HUDEP-2 (cell line): Measurements from ENCODE around the gene AEBP2.
"Not testable (repeated sequence)": the region's sequence is repeated elsewhere in the genome, so short reads cannot be mapped to it uniquely, and the experiment has no call there.

ENCODE experiments used
- DNase-seq, 76 experiments: peaks; one replicate each; lab custom pipeline; 2025; ENCODE audit not compliant: unreplicated experiment in 76 of 76; lab: John Stamatoyannopoulos, UW

AEBP2 gene

DNA sequence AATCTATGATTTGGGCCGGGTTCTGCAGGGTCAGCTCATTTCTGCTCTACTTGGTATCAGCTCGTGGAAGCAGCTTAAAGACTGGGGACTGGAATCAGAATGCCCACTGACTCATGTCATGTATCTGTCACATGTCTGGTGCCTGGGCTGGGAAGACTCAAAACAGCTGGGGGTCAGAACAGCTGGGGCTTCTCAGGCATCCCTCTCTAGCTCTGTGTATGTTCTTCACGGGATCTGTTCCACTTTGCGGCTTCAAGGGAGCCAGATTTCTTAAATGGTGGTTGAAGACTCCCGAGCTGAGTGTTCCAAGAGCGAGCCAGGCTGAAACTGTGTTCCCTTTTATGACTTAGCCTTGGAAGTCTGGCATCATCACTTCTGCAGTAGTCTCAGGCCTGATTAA, 11.9 kb downstream of the AEBP2 start:
- no peak for DNase-seq

DNA sequence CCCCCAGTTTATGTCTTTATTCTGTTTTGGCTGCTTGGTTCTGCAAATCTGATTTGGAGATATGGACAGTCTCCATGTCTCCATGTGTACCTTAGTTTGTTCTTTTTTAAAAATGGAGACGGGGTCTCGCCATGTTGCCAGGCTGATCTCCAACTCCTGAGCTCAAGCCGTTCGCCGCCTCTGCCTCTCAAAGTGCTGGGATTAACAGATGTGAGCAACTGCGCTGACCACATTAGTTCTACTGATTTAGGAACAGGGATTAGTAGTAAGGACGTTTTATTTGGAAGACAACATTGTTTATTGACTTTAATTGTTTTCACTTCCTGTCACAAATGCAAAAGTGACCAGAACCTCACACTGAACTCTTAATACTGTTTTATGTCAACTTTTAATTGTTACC, 14.7 kb downstream of the AEBP2 start:
- no peak for DNase-seq

DNA sequence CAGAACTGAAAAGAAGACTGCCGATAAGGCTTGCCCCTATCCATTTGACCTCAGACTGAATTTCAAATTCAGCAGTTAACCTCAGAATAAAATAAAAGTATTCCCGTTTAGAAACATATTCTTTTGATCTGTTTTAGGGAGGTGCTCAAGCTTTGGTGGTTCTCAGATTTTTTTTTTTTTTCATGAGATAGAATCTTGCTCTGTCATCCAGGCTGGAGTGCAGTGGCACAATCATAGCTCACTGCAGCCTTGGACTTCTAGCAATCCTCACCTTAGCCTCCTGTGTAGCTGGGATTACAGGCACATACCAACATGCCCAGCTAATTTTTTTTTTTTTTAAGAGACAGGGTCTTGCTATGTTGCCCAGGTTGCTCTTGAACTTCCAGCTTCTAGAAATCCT, 15.5 kb downstream of the AEBP2 start:
- no peak for DNase-seq

DNA sequence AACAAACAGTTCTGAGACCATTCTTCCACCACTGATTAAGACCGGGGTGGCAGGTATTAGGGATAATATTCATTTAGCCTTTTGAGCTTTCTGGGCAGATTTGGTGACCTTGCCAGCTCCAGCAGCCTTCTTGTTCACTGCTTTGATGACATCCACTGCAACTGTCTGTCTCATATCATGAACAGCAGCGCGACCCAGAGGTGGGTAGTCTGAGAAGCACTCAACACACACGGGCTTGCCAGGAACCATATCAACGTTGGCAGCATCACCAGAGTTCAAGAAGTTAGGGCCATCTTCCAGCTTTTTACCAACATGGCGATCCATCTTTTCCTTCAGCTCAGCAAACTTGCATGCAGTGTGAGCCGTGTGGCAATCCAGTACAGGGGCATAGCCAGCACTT, 16.9 kb downstream of the AEBP2 start:
- no peak for DNase-seq

DNA sequence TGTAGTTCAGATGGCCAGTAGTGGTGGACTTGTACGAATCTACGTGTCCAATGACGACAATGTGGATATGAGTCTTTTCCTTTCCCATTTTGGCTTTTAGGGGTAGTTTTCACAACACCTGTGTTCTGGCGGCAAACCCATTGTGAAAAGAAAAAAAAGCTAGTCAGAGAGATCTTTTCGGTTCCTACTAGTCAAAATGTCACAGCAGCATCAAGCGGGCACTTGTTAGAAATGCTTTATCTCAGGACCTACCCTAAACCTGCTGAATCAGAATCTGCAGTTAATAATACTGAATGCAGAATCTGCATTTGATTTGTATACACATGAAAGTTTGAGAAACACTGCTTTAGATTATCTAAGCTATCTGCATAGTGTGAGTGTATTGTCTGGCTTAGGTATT, 18.3 kb downstream of the AEBP2 start:
- no peak for DNase-seq

DNA sequence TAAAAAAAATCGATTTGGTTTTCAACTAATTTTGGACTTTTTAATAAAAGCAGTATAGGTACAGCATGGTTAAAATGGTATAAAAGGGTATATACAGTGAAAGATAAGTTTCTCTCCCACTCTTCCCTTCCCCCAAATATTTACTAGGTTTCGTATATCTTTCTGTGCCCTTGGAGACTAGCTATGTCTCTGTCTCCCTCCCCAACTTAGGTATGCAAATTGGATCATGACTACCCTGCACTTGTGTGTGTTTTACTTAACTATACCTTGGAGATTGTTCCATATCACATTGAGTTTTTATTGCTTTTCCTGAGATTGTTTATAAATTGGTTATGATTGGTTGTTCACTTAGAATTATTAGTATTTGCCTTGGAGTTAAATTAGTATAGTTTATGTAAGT, 19.4 kb downstream of the AEBP2 start:
- DNase-seq, result no peak

DNA sequence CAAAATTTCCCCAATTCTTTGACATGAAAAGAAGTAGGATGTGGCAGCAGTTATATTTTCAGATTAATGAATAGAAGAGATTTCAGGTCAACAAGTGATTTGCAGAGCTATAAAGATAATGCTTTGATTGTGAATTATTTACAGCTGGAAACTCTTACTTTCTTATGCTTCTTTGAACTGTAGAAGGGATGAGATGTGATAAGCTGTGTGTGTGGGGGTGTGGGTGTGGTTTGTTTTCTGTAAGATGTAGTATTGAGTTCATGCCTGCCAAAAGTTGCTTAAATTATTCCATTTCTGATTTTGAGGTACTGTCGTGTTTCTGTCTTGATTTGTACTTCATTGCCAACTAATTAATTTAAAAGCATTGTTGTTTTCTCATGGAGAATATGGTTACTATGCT, 22.7 kb downstream of the AEBP2 start:
- DNase-seq, result peak in 19 of 76 experiments; percentile 5 to 48 (median 23)

DNA sequence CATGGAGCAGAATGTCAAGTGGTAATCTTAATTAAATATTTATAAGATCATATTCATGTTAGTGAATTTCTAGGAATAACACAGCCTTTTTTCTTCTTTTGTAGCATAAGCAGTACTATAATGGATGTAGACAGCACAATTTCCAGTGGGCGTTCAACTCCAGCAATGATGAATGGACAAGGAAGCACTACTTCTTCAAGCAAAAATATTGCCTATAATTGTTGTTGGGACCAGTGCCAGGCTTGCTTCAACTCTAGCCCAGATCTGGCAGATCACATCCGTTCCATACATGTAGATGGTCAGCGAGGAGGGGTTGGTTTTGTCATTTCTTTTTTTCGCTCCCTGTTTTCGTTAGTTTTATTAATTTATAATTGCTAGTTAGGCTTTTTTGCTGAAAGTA, 23.1 kb downstream of the AEBP2 start:
- DNase-seq, result no peak

DNA sequence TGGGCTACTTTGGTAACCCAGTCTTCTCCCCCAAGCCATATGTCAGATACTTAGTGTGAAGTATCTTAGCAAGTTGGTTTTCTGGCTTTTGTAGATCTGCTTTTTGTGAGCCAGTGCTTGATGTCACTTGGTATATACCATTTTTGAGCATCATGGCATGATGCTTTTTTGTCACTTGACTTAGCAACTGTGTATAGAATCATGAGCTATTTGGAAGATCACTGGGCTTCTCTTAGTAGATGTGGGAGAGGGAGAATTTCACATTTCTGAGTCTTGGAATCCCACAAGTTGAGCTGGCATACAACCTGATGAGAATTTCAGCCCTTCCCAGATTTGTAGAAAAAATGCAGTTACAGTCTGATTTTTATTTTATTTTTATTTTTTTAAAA, 24.9 kb downstream of the AEBP2 start:
- no peak for DNase-seq

DNA sequence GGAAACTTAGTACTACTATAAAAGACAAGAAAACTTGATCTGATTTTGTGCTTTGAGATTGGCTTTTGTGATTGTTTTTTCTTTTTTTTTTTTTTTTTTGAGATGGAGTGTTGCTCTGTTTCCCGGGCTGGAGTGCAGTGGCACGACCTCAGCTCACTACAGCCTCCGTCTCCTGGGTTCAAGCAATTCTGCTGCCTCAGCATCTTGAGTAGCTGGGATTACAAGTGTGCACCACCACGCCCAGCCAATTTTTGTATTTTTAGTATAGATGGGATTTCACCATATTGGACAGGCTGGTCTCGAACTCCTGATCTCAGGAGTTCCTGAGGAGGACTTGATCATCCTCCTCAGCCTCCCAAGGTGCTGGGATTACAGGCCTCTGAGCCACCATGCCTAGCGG, 26.4 kb downstream of the AEBP2 start:
- no peak for DNase-seq

DNA sequence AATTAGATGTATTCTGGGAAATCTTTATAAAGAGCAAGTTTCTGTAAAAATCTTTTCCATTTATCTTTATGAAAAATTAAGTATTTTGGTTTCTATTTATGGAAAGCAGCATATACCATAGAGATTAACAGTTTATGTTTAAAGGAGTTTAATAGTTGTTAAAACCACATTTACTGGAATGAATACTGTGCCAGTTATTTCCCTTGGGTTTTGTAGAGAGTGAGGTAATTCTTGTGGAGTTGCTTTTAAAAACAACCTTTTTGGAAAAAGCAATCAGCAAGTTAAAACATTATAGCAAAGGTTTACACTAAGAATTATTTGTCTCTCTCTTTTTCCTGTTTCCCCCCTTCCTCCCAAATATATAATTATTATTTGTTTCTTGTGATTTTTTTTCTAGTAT, 34.9 kb downstream of the AEBP2 start:
- DNase-seq, result no peak

DNA sequence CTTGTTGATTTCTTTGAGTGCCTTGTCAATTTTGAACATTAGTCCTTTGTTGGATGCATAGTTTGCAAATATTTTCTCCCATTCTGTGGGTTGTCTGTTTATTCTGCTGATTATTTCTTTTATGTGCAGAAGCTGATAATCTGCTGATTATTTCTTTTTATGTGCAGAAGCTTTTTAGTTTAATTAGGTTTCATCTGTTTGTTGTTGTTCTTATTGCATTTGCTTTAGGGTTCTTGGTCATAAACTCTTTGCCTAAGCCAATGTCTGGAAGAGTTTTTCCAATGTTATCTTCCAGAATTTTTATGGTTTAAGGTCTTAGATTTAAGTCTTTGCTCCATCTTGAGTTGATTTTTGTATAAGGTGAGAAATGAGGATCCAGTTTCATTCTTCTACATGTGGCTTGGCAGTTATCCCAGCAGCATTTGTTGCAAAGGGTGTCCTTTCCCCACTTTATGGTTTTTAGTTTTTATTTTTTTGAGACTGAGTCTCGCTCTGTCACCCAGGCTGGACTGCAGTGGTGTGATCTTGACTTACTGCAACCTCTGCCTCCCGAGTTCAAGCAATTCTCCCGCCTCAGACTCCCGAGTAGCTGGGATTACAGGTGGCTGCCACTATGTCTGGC, 36.7 kb downstream of the AEBP2 start:
- DNase-seq, result not testable (repeated sequence)

DNA sequence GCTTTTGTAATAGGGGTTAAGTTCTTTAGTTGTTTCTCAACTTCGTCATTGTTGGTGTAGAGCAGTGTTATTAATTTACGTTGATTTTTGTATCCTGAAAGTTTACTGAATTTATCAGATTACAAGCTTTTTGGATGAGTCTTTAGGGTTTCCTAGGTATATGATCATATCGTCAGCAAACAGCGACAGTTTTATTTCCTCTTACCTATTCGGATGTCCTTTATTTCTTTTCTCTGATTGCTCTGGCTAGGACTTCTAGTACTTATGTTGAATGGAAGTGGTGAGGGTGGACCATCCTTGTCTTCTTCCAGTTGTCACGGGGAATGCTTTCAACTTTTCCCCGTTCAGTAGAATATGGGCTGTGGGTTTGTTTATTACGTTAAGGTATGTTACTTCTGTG, 37.8 kb downstream of the AEBP2 start:
- no peak for DNase-seq

DNA sequence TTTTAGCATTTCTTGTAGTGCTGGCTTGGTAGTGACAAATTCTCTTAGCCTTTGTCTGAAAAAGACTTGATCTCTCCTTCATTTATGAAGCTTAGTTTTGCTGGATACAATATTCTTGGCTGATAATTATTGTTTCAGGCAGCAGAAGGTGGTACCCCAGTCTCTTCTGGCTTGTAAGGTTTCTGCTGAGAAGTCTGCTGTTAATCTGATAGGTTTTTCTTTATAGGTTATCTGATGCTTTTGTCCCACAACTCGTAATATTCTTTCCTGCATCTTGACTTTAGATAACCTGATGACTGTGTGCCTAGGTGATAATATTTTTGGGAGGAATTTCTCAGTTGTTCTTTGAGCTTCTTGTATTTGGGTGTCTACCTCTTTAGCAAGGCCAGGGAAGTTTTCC, 41.2 kb downstream of the AEBP2 start:
- no peak for DNase-seq

DNA sequence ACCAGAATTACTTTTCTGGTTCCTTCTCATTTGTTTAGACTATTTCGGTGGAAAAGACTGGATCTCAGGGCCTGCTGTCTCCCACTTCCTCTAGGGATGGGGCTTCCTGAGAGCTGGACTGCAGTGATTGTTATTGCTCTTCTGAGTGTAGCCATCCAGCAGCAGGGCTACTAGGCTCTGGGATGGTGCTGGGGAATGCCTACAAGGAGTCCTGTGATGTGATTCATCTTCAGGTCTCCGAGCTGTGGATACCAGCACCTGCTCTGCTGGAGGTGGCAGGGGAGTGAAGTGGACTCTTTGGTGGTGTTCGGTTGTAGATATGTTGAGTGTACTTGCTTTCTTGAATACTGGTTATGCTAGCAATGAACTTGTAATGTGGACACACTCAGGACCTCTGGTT, 42.7 kb downstream of the AEBP2 start:
- DNase-seq, result no peak

DNA sequence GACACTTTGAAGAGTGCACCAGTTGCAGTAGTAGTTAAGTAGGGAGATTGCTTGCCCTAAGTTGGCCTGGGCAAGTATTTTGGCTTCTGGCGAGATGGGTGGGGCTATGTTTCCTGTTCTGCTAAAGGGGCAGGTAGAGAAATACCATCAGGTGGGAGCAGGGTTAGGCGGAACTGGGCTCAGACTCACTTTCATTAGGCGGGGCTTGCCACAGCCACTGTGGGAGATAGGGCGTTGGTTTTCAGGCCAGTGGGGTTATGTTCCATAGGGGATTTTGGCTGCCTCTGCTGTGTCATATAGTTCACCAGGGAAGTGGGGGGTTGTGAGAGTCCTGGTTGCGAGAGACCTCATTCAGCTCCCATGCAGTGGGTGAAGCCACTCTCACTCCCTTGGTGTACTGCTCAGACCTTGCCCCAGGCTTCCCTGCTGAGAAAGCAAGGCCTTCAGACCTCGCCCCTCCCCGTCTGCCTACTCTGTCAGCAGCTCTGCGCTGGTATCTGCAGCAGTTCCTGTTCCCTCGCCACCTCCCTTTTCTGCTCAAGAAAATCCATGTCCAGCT, 43.3 kb downstream of the AEBP2 start:
- DNase-seq, result peak in 9 of 76 experiments; percentile 10 to 43 (median 25)

DNA sequence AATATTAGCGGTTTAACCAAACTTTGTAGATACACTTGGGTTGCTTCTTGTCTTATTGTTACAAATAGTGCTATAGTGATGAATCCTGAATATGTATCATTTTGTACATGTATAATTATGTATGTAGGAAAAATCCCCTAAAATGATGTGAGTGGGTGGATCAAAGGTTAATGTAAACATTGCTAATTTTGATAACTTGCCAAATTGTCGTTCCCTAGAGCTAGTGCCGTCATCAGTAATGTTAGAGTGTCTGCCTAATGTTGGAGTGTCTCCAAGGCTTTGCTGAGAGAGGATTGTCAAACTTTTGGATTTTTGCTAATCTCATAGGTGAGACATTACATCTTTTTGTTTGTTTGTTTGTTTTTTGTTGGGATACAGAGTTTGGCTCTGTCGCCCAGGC, 44.4 kb downstream of the AEBP2 start:
- DNase-seq, result no peak

DNA sequence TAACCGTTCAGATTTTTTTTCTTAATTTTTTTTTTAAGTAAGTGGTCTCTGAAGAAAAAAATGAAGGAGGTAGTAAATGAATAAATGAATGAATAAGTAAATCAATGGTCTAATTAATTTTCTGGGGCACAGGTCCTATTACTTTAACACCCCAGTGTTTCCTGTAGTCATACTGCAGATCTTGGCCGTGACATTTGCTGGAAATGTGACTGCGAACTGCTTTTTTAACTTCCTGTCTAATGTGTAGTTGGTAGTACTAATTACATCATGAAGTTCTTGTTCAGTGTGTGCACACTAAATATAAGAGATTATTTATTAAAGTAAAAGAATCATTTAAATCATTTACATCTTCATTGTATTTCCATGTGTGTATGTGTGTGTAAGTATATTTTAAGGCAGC, 45.4 kb downstream of the AEBP2 start:
- DNase-seq, result no peak

DNA sequence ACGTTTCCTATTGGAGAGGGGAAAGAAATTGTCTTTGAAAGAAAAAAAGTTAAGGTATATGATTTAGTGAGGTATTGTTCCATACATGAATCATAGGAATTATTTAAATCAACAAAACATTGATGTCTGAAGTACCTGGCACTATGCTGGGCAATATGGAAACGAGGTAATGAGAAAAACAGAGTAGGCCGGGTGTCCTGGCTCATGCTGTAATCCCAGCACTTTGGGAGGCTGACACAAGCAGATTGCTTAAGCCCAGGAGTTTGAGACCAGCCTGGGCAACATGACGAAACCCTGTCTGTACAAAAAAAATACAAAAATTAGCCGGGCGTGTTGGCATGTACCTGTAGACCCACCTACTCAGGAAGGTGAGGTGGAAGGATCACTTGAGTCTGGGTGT, 45.9 kb downstream of the AEBP2 start:
- DNase-seq, result no peak

DNA sequence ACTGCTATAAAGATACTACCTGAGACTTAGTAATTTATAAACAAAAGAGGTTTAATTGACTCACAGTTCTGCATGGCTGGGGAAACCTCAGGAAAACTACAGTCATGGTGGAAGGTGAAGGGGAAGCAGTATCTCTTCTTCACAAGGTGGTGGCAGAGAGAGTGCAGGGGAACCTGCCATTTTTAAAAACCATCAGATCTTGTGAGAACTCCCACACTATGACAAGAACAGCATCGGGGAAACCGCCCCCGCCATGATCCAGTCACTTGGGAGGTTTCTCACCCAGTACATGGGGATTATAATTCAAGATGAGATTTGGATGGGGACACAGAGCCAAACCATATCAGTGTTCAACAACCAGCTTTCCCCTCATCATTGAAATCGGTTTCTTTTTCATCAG, 49.9 kb downstream of the AEBP2 start:
- DNase-seq, result no peak

DNA sequence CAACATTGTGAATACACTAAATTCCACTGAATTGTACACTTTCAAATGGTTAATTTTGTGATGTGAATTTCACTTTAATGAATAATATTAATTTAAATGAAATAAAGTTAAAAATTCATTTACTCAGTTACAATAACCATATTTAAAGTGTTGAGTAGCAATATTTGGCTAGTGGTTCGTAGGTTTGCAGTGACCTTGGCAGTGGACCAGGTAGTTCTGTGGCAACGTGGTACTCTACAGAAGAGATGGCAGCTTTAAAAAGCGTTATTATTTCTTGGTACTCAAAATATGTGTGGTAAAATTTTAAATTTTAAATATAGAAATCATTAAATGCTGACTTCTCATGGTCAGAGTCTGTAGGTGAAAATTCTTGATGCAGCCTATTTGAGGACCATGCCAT, 51.6 kb downstream of the AEBP2 start:
- no peak for DNase-seq

DNA sequence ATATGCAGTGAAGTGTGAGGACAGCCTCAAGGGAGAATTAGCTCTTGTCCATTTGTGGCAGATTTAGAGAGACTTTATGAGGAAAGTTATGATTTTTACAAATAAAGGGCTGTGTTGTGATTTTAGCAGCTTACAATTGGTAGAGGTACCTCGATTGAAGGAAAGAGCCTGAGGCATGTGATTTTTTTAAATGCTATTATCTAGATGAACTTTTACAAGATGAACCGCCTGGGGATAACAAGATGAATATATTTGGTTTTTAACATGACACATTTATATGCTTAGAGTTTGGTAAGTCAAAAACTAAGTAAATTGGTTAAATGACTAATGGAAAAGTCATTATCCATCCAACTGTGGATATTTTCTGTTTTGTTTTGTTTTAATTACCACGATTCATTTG, 52.6 kb downstream of the AEBP2 start:
- no peak for DNase-seq

DNA sequence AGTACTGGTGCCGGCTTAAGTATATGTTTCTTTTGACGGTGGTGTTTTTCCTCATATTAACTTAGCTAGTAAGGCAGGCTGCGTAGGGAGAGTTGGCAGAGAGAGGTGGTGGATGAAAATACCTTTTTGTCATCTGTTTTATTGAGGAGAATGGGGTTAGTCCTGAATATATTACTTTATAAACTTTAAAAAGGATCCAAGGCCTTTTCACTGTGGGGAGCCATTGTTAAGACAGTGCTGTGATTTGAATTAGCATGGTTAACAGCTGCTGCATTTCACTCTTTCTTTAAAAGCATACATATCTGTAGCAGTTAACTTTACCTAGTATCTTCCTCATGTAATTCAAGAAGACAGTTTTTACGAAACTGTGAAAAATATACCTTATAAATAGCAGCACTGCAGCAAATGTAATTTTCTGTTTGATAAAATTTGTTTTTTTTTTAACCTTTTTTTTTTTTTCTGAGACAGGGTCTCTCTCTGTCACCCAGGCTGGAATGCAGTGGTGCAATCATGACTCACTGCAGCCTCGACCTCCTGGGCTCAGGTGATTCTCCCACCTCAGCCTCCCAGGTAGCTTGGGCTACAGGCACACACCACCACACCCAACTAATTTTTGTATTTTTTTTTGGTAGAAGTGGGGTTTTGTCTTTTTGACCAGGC, 57.1 kb downstream of the AEBP2 start:
- DNase-seq, result no peak
